Osteocyte (in vitro differentiated cells): ENCODE results near the gene TGM1. TPM values are rescaled to one million over a fixed set of nuclear protein-coding genes. Genes with fewer than 3 reads are reported as not detected.

Experiments used
- DNase-seq: peaks from one replicate; pipeline ENCODE4 v3.0.0; 2021; ENCODE audit warnings: mixed read lengths; ENCODE audit not compliant: unreplicated experiment; ENCODE audit errors: extremely low spot score
- H3K27ac Mint-ChIP-seq: one replicate; pipeline ENCODE4 v1.8.0; 2021; ENCODE audit warnings: mild to moderate bottlenecking, mixed read lengths; ENCODE audit not compliant: unreplicated experiment
- H3K27me3 Mint-ChIP-seq: one replicate; pipeline ENCODE4 v1.8.0; 2021; ENCODE audit warnings: mixed read lengths; ENCODE audit not compliant: unreplicated experiment
- H3K36me3 Mint-ChIP-seq: one replicate; pipeline ENCODE4 v1.8.0; 2021; ENCODE audit warnings: mixed read lengths; ENCODE audit not compliant: unreplicated experiment
- H3K4me1 Mint-ChIP-seq: one replicate; pipeline ENCODE4 v1.8.0; 2021; ENCODE audit warnings: mixed read lengths; ENCODE audit not compliant: unreplicated experiment
- H3K4me3 Mint-ChIP-seq: one replicate; pipeline ENCODE4 v1.8.0; 2021; ENCODE audit warnings: mild to moderate bottlenecking, moderate library complexity, mixed read lengths; ENCODE audit not compliant: unreplicated experiment
- H3K9me3 Mint-ChIP-seq: one replicate; pipeline ENCODE4 v1.8.0; 2021; ENCODE audit warnings: mixed read lengths; ENCODE audit not compliant: unreplicated experiment
- total RNA-seq: library from RNA; stranded (reverse); gene quantifications from 2 replicates; pipeline ENCODE4 v1.2.1, GENCODE V29; 2021
- TF ChIP-seq, protein P1 (sequence below): fragments of 200-600 bp; sonication (generic); IDR thresholded peaks from 2 replicates; pipeline ENCODE4 v1.5.0; 2021; ENCODE audit warnings: antibody characterized with exemption, mild to moderate bottlenecking, moderate library complexity

TGM1 gene
- total RNA-seq, 1 donor from 2014 or later = 2.1 TPM

- no peak overlapping the region for H3K4me3 Mint-ChIP-seq
- H3K27ac Mint-ChIP-seq = no peak overlapping the region
- TF ChIP-seq, protein P1, sequence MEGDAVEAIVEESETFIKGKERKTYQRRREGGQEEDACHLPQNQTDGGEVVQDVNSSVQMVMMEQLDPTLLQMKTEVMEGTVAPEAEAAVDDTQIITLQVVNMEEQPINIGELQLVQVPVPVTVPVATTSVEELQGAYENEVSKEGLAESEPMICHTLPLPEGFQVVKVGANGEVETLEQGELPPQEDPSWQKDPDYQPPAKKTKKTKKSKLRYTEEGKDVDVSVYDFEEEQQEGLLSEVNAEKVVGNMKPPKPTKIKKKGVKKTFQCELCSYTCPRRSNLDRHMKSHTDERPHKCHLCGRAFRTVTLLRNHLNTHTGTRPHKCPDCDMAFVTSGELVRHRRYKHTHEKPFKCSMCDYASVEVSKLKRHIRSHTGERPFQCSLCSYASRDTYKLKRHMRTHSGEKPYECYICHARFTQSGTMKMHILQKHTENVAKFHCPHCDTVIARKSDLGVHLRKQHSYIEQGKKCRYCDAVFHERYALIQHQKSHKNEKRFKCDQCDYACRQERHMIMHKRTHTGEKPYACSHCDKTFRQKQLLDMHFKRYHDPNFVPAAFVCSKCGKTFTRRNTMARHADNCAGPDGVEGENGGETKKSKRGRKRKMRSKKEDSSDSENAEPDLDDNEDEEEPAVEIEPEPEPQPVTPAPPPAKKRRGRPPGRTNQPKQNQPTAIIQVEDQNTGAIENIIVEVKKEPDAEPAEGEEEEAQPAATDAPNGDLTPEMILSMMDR = no peak
- no peaks in the 10 kb centered on the region for H3K36me3 Mint-ChIP-seq
- peaks cover 5% of the 10 kb centered on the region for H3K4me1 Mint-ChIP-seq
- DNase-seq = no peak
- no peaks in the 10 kb centered on the region for H3K27me3 Mint-ChIP-seq
- H3K9me3 Mint-ChIP-seq = no peaks in the 10 kb centered on the region
These were observed 21.6 kb upstream of the TGM1 start for GRCh38 chr14:24284501-24285035.

DNA sequence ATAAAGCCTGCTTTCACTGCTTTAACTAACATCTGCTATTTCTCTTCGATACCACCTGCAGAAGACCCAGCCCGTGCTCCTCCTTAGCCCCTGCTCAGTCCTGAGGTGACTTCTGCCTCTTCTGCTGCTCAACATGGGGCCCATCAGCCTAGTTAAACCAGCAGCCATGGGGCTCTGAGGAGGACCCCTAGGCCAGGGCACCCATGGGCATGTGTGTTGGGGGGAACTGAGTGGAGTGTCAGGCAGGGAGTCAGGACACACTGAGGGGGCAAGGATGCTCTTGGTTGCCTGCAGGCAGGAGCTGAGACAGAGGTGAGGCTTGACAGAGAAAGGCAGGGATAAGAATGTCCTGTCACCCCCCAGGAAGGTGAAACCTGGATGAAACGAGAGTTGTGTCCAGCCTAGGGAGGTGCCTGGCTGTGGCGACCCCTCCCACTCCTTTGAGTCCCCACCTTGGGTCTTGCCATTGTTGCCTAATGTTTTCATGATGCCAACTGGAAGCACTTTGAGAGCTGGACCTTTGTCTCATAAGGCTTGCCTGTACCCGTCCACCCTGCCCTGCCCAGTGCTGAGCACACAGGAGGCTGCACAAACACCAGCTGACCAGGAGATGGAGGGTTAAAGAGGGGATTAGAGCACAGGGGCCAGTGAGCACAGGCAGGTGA lies 21.0 kb upstream of the TGM1 start:
- Mint-ChIP-seq H3K27ac (no peak overlapping the region), H3K9me3 (no peaks in the 10 kb centered on the region), H3K27me3 (no peaks in the 10 kb centered on the region), H3K4me1 (peaks cover 5% of the 10 kb centered on the region), H3K4me3 (no peak overlapping the region), H3K36me3 (no peaks in the 10 kb centered on the region)
- no peak for DNase-seq
- TF ChIP-seq, protein P1 = no peak

DNA sequence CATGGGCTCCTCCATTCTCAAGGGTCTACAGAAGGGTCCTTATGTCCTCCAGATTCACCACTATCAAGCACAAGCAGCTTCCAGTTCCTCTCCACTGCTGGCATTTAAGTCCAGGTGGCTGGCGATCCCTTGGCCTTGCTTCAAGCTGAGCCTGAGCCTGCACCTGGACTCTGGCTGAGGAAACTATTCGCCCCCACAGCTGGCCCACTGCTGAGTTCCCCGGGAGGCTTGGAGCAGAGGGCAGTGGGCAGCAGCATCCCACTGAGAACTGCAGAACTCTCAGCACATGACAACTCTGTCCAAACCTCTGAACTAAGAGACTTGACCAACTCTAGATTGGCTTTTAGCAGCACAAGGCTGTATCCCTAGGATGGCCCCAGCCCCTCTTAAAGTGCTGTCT lies 19.8 kb upstream of the TGM1 start:
- Mint-ChIP-seq H3K4me1 (peaks cover 5% of the 10 kb centered on the region), H3K4me3 (no peak overlapping the region), H3K9me3 (no peaks in the 10 kb centered on the region), H3K36me3 (no peaks in the 10 kb centered on the region), H3K27ac (no peak overlapping the region), H3K27me3 (no peaks in the 10 kb centered on the region)
- TF ChIP-seq, protein P1 = no peak
- DNase-seq = no peak

GRCh38 chr14:24281636-24282035 lies 18.7 kb upstream of the TGM1 start:
- no peak overlapping the region for H3K27ac Mint-ChIP-seq
- no peaks in the 10 kb centered on the region for H3K36me3 Mint-ChIP-seq
- H3K4me3 Mint-ChIP-seq = no peak overlapping the region
- TF ChIP-seq, protein P1 = no peak
- peaks cover 5% of the 10 kb centered on the region for H3K4me1 Mint-ChIP-seq
- no peaks in the 10 kb centered on the region for H3K27me3 Mint-ChIP-seq
- H3K9me3 Mint-ChIP-seq = no peaks in the 10 kb centered on the region
- DNase-seq = no peak

GRCh38 chr14:24280797-24281460 lies 18.0 kb upstream of the TGM1 start:
- Mint-ChIP-seq H3K27ac (no peak overlapping the region), H3K27me3 (no peaks in the 10 kb centered on the region), H3K4me1 (peaks cover 5% of the 10 kb centered on the region), H3K9me3 (no peaks in the 10 kb centered on the region), H3K4me3 (no peak overlapping the region), H3K36me3 (no peaks in the 10 kb centered on the region)
- TF ChIP-seq, protein P1 = no peak
- DNase-seq = no peak
